M059J (cell line): Measurements from ENCODE around the gene FAM217B. TPM values are rescaled to one million over a fixed set of nuclear protein-coding genes. Genes with fewer than 3 reads are reported as not detected.
"Not testable (repeated sequence)": the region's sequence is repeated elsewhere in the genome, so short reads cannot be mapped to it uniquely, and the experiment has no call there.

Source experiments
- DNase-seq: peaks from one replicate; pipeline ENCODE4 v3.0.0-alpha.2; 2012; ENCODE audit warnings: low read depth
- total RNA-seq: library from RNA; depleted of rRNA; stranded (reverse); fragments of >200 nt; shearing (Covaris generic); gene quantifications from 2 replicates; pipeline ENCODE4 v1.2.3, GENCODE V29; 2014

The FAM217B gene
- total RNA-seq, 1 experiment from 2014 or later, result 6.3 TPM

DNA sequence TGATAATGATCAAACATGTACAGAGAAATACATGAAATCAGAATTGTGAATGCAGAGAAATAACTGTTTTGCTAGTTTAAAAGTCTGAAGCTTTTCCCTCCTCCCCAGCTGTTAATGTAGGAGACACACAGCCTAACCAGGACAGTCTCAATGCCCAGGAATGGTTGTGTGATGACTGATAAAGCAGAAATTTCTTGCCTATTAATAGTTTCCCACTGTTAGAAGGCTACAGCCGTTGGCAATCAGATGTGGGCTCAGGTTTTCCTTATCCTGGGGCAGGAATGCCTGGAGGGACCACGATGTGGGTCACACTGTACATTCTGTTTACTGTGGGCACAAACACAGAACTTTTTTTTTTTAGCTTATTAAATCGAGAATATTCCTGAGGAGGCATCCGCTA, 2.0 kb upstream of the FAM217B start:
- DNase-seq, result peak; percentile 93

DNA sequence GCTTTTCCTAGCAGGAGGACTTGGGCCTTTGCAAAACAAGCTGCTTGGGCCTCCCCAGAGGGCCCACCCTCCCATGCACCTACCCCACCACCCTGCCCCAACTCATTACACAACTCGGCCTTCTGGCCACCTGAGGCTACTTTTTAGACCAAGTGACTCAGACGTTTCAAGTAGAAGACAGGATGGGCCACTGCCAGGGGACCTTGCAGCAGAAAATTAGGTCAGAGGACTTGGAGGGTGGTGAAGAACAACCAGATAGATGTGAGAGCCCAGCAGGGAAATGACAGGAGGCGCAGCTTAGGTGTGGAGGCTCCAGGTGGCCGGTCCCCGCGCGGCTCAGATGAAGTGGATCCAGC, 1.5 kb upstream of the FAM217B start:
- peak; percentile 88 for DNase-seq

DNA sequence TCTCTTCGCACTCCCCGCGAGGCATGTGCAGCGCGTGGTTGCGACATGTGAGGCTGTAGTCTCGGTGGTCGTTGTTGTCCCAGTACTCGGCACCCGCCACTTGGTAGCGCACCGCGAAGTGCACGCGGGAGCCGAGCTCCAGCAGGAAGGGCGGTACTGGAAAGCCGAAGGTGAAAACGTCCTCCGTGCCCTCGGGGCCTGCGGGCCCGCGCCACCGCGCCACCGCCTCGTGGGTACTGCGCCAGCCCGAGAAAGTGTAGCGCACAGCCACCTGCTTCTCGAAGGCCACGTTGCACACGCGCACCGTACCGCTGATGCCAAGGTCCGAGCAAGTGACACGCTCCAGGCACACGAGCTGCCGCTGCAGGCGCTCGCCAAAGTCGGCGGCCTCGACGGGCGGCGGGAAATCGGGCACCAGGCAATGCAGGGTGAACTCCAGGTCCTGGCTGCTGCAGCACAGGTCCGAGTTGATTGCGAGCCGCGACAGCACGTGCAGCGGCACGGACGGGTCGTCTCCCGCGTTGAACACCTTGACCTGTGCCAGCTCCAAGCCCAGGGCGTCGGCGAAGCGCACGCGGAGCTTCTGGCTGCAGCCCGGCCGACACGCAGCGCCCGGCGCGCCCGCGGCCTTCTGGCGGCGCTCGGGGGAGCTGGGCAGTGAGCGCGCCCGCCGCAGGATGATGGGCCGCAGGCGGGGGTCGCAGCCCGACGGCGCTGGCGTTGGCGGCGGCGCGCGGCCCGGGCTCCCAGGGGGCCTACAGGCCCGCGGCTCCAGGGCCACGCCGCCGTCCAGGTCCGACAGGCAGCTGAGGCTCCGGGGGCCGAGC, 924 bp upstream of the FAM217B start:
- no peak for DNase-seq

DNA sequence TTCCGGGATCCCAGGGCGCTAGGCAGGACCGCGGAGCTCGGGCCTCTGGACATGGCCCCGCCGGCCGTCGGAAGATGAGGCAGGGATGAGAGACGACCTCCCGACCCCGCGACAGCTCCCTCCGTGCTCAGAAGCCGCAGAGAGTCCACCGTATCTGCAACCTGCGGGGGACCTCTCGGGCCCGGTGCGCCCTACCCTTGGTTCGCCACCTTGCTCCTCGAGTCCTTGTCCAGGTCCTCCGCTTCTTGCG, 385 bp upstream of the FAM217B start:
- DNase-seq, result no peak

DNA sequence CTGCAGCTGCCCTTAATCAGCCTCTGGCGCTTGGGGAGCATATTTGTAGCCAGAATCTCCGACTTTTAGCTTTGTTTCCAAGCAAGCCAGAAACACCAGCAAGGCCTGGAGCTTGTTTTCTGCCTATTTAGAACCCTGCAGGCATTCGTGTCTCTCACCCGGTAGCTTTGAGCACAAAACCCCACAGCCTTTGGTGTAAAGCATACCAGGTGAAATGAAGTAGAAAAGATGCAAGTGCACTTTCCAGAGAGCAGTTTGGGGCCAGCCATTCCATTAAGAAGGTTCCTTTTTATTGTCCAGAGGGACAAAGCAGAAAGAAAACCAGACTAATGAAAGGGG, 736 bp downstream of the FAM217B start:
- no peak for DNase-seq

DNA sequence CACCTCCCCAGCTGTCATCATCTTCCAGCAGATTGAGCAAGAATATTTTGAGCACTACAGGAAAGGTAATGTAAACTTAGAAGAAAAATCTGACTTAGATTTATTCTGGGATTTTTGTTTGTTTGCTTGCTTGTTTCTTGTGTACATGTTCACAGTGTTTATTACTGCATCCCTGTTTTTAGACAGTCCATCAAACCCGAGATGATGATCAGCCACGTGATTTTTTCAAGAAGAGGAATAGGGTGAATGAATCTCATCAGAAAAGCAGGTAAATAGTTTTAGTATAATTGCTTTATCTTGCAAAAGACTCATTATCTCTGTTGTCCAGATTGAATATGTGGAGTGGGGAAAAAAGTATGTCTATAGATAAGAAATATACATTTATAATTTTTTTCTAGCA, 2.1 kb downstream of the FAM217B start:
- no peak for DNase-seq

DNA sequence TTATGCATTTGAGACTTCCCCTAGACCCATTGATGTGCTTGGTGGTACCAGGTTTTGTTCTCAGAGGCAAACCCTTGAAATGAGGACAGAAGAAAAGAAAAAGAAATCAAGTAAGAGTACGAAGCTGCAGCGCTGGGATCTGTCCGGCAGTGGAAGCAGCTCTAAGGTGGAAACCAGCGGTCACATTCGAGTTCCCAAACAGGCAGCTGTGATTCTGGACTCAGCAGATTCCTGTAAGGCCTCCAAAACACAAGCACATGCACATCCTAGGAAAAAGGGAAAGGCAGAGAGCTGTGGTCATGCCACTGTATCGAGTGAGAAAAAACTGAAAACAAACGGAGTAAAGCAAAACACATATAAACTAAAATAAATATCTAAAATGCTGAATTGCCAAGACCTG, 4.5 kb downstream of the FAM217B start:
- DNase-seq, result no peak

DNA sequence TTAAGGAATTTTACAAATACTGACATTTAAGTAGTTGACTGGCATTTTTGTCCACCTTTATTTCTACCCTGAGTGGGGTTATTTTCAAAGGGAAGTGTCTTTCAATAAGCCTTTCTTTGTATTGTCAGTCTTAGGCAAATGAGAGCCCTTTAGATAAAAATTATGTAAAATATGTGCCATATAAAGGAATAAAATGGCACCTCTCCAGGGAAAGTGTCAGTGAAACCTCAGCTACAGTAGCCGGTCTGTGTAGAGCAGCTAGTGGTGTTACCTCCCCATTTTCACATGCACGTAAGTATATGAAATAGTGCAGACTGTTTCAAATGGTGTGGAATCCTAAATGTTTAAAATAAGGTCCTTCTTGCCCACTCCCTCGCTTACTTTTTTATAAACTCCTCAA, 5.0 kb downstream of the FAM217B start:
- DNase-seq, result no peak

DNA sequence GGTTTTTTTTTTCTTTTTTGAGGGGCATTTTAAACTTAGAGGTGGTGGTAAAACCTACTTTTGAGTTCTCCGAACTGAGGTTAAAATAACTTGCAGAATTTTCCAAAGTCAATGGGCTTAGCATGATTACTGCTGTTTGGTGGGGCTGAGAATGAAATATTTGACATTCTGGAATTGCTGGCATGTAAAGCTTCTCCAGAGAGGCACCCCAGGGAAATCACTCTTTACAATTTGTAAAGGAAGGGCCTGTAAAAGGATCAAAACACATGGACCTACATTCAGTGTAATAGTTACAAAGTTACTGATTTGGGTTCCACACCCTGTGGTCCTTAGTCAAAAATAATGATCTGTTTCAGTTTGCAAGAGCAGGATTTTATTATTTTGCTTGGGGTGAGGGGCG, 5.5 kb downstream of the FAM217B start:
- DNase-seq, result no peak

DNA sequence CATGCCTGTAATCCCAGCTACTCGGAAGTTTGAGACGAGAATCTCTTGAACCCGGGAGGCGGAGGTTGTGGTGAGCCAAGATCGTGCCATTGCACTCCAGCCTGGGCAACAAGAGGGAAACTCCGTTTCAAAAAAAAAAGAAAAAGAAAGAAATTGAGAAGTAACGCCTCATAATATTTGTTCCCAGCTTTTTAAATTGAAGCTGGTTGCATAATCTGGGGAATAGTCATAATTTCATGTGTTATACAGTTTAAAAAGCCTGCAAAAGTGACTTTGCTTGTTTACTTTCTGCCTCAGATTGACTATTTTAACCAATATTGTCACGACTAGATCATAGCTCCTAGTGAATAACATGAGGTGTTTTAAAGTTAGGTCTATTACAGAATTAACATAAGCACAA, 7.2 kb downstream of the FAM217B start:
- no peak for DNase-seq

DNA sequence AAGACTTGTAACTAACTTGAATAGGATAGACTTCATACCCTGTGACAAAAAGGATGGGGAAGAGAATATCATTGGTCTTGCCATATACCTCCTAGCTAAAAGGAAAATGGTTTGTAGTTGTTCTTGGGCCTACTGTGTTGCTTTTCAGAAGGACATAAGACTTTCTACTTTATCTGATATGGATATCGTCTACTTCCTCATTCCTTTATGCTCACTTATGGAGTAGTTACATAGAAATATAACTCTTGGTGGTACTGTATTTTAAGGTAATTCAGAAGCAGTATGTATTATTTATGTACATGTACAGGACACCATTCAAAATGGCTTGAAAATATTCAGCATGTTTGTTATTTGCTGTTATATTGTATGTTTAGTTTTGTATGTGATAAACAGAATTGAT, 8.0 kb downstream of the FAM217B start:
- DNase-seq, result no peak

DNA sequence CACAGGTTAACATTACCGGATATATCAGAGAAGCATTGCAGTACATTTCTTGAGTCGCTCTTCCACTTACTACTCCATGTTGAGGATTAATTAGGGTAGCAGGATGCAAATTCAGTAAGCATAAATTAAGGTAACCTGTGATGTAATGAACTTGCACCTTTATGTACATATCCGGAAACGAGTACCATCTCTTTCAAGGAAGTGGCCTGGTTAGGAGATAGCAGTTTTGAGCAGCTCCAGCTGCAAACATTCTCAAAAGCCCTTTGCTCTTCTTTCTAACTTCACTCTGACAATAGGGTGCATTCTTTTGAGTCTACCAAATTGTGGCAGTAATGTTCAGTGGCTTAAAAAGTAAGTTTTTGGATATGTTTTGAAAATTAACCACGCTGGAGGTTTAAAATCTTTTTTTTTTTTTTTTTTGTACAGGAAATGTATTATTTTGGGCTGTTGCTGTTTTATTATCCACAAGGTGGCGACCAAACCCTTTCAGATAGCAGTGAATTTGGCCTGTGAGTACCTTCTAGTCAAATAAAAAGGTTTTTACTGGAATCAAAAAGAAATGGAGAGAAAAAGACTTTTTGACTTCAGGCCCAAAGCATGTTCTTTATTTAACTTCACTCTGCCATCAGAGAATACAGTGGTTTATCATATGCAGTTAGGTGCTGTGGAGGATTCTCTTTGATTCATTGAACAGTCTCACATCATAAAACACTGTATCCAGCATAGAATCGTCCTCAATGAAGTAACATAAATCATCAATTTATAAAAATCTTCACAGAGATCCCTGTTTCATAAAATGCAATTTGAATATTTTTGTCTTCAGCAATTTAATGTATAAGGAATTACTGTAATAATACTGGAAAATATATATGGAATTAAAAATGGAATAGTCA, 8.9 kb downstream of the FAM217B start:
- peak; percentile 65 for DNase-seq

DNA sequence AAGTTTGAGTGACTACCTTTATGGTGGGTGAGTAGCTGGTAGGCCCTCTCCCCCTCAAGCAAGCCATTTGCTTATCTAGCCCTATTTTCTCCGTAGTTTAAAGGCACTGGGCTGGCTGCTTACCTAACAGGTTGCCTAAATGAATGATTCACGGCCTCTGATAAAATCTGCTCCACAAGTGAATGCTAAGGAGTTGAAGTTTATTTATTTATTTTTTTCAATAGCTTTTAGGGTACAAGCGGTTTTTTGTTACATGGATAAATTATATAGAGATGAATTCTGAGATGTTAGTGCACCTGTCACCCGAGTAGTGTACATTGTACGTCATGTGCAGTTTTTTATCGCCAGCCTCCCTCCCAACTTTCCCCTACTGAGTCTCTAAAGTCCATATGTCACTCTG, 9.7 kb downstream of the FAM217B start:
- DNase-seq, result no peak

DNA sequence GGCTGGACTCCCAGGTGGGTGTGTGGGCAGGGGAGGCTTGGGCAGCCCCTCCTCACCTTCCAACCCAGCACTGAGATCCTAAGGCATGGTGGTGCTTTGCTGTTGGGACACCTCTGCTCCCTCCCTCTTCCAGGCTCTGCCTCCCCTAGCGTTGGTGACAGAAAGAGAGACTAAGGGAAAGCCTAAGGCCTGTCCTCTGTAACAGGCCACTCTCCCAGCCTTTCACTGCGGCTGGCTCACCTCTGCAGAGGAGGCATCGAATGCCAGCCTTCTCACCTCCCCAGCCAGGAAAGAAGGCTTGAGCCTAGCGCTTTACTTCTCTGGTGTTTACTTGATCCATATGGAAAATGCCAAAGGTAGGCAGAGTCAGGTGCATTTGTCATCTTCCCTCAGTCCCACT, 14.5 kb downstream of the FAM217B start:
- no peak for DNase-seq

DNA sequence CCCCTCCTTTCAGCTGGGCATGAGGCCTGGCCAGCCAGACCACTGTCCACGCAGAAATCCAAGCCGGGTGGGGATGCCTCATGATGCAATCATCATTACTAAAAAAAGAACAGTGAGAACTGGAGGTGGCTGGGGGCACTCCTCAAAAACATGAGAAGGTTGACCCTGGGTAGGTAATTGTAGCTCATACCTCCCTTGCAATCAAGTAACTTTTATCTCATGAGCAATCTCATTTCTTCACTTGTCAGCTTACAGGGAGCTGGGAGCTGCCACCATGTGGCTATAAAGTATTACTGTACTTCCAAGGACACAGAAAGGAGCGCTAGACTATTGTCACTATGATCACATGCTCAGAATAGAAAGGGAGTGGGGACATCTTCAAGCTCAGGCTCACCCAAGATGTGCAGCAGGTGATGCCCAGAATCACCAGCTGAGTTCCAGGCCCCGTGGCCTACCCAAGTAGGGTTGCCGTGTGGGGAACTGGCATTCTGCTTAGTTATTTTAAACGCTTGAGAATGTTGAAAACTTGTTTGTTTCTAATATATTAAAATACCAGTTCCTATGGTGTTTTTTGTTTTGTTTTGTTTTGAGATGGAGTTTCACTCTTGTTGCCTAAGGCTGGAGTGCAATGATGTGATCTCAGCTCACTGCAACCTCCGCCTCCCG, 15.1 kb downstream of the FAM217B start:
- peak; percentile 46 for DNase-seq

DNA sequence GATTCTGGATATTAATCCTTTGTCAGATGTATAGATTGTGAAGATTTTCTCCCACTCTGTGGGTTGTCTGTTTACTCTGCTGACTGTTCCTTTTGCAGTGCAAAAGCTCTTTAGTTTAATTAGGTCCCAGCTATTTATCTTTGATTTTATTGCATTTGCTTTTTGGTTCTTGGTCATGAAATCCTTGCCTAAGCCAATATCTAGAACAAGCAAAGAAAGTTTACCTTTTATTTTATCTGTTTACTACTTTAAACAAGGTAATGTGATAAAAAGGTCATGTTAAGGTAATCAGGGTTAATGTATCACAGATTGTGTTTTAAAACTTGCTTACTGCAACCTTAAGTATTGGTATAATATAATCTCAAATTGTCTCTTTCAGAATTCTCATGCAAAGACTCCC, 17.4 kb downstream of the FAM217B start:
- DNase-seq, result not testable (repeated sequence)

DNA sequence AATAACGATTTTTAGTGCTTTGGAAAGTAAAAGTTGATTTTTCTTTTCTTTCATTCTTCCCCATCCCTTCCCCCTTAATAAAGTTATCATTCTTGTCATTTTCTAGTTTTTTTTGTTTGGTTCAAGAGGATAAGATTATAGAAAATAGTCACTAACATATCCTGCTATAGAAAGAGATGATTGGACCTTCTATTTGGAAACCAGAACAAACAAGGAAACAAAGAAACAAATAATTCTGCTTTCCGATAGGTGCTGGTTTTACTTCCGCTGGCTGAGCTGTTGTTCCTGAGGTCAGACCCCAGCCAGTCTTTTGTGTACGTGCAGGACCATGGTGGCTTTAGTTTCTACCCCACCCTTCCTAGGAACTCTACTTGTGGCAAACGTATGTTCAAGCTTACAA, 17.9 kb downstream of the FAM217B start, which contains the start of gene CDH26:
Gene CDH26, plus strand, starts transcription at position 301 of the 400 bp plus-strand sequence. CDS start 304 bp downstream, outside the sequence.
- no peak for DNase-seq

DNA sequence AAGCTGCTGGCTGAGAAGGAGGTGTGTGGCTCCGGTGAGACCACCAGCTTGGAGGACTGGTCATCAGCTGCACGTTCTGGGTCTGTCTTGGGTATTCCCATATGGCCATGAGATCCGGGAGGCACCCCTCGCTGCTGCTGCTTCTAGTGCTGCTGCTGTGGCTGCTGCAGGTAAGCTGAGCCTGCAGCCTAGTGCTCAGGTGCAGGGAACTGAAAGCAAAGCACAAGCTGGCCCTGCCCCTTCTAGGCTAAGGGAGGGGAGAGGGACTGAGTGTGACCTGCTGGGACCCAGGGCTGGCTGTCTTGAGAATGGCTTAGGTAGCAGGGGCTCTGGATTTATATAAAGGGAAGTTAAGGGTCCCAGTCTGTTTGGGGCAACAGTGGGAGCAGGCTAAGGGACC, 18.4 kb downstream of the FAM217B start:
- no peak for DNase-seq

DNA sequence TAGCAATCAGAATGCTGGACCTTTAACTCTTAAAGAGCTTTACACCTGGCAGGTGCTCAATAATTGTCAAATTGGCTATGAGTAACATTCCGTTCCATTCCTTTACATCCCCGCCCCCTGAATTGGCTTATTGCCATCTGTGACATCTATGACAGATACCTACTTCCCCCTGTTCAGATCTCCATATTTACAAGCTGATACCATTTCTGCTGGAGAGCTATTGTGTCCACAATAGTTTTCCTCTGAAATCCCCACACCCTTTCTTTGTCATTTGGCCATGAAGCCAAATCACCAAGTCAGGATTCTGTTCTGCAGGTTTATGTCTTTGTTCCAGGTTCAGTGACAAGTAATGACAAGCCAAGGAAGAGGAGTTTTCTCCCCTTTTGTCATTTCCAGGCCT, 21.2 kb downstream of the FAM217B start:
- DNase-seq, result no peak

DNA sequence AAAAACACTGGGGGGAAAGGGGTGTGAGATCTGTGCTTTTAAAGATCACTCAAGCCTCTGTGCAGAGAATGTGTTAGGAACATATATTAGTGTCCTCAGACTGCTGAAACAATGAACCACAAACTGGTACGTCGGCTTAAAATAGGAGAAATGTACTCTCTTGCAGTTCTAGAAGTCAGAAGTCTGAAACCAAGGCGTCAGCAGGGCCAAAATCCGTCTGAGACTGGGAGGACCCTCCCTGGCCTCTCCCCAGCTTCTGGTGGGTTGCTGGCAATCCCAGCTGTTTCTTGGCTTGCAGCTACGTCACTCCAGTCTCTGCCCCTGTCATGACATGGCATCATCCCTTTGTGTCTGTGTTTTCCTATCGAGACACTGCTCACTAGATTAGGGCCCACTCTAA, 22.0 kb downstream of the FAM217B start:
- DNase-seq, result no peak

DNA sequence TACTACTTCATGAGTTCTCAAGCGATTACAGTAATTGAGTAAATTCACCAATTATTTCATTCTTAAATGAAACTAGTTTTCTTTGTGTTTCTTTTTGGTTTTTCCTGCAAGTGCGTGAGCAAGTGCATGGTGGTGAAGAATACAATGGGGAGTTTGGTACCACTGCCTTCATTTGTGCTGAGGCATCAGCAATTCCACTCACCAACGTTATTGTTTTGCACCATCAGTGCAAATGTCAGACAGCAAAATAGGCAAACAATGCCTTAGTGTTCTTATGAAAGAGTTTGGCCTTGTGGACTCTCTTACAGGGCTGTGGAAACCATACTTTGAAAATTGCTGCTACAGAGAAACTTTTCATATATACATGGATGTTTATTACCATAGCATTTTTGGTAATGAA, 26.2 kb downstream of the FAM217B start:
- DNase-seq, result no peak

DNA sequence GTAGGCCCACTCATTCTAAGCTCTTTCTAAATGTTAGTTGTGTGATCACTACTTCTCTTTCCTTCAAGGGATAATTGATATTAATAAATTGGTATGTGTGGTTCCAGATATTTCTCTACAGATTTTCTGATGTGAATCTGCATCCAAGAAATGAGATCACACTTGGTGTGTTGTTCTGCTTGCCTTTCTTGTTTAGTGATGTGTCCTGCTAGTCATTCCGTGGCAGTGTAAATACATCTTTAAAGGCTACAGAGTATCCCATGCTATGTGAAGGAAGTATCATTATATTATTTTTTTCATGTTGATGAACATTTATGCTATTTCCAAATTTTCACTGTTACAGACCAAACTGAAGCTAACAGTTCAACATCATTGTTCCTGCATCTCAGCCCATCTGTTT, 31.2 kb downstream of the FAM217B start:
- DNase-seq, result no peak
